Liver (tissue), 9 donors: ENCODE measurements around the gene DEFB113. TPM values are rescaled to one million over a fixed set of nuclear protein-coding genes. Genes with fewer than 3 reads are reported as not detected.

ENCODE experiments used
- DNase-seq: peaks from one replicate; pipeline ENCODE4 v3.0.0-alpha.2; 2017; ENCODE audit warnings: low spot score
- H3K27ac ChIP-seq, 2 donors: one replicate each; pipeline ENCODE4 v1.7.0; 2013; ENCODE audit warnings: inconsistent platforms in 2 of 2, low read length in 2 of 2, control low read depth in 1 of 2, low read depth in 1 of 2, mild to moderate bottlenecking in 1 of 2
- H3K27me3 ChIP-seq, 4 donors: one replicate each; pipeline versions ENCODE4 v1.6.1 to v1.7.0; 2013; ENCODE audit warnings: low read length in 3 of 4, inconsistent platforms in 1 of 4, mild to moderate bottlenecking in 1 of 4, moderate library complexity in 1 of 4; ENCODE audit not compliant: control insufficient read depth in 4 of 4, insufficient read depth in 4 of 4
- H3K36me3 ChIP-seq, 4 donors: one replicate each; pipeline versions ENCODE4 v1.6.1 to v1.7.0; 2013; ENCODE audit warnings: low read length in 3 of 4, mild to moderate bottlenecking in 3 of 4, low read depth in 1 of 4, moderate library complexity in 1 of 4; ENCODE audit not compliant: control insufficient read depth in 4 of 4, insufficient read depth in 3 of 4
- H3K4me1 ChIP-seq, 4 donors: one replicate each; pipeline versions ENCODE4 v1.6.1 to v1.7.0; 2013; ENCODE audit warnings: low read length in 3 of 4, mild to moderate bottlenecking in 3 of 4, moderate library complexity in 1 of 4; ENCODE audit not compliant: control insufficient read depth in 4 of 4, insufficient read depth in 4 of 4
- H3K4me3 ChIP-seq, 3 donors: one replicate each; pipeline versions ENCODE4 v1.6.1 to v1.7.0; 2013; ENCODE audit warnings: low read length in 3 of 3, control low read depth in 1 of 3, low read depth in 1 of 3, mild to moderate bottlenecking in 1 of 3
- H3K9ac ChIP-seq, 2 donors: one replicate each; pipeline ENCODE4 v1.7.0; 2013; ENCODE audit warnings: low read length in 2 of 2, mild to moderate bottlenecking in 2 of 2, moderate library complexity in 2 of 2, control low read depth in 1 of 2, low read depth in 1 of 2
- H3K9me3 ChIP-seq, 4 donors: one replicate each; pipeline versions ENCODE4 v1.6.1 to v1.7.0; 2013; ENCODE audit warnings: low read length in 3 of 4; ENCODE audit not compliant: control insufficient read depth in 4 of 4
- EGR1 ChIP-seq, 2 donors: IDR thresholded peaks; 2 replicates each; pipeline ENCODE4 v1.6.1; 2016 to 2018; ENCODE audit warnings: antibody characterized with exemption in 2 of 2, low read depth in 2 of 2
- FOXA2 ChIP-seq: IDR thresholded peaks from 2 replicates; pipeline ENCODE4 v1.6.1; 2016; ENCODE audit warnings: antibody characterized with exemption
- GABPA ChIP-seq, 2 donors: IDR thresholded peaks in 1 of 2; conservative IDR thresholded peaks in 1 of 2; 2 replicates each; pipeline ENCODE4 v1.6.1; 2016; ENCODE audit warnings: antibody characterized with exemption in 2 of 2, mild to moderate bottlenecking in 1 of 2, moderate library complexity in 1 of 2
- HNF4A ChIP-seq, 2 donors: conservative IDR thresholded peaks; 2 replicates each; pipeline ENCODE4 v1.6.1; 2016; ENCODE audit warnings: antibody characterized with exemption in 2 of 2, mild to moderate bottlenecking in 2 of 2
- HNF4G ChIP-seq: IDR thresholded peaks from 2 replicates; pipeline ENCODE4 v1.6.1; 2016; ENCODE audit warnings: antibody characterized with exemption
- JUND ChIP-seq, 2 donors: IDR thresholded peaks; 2 replicates each; pipeline ENCODE4 v1.6.1; 2016; ENCODE audit warnings: antibody characterized with exemption in 2 of 2
- NR2F2 ChIP-seq: IDR thresholded peaks from 2 replicates; pipeline ENCODE4 v1.6.1; 2016; ENCODE audit warnings: antibody characterized with exemption
- RAD21 ChIP-seq, 2 donors: IDR thresholded peaks; 2 replicates each; pipeline ENCODE4 v1.6.1; 2016; ENCODE audit warnings: antibody characterized with exemption in 2 of 2, mild to moderate bottlenecking in 2 of 2
- RXRA ChIP-seq, 2 donors: IDR thresholded peaks; 2 replicates each; pipeline ENCODE4 v1.6.1; 2017 to 2018; ENCODE audit warnings: antibody characterized with exemption in 2 of 2, mild to moderate bottlenecking in 1 of 2
- TAF1 ChIP-seq: conservative IDR thresholded peaks from 2 replicates; pipeline ENCODE4 v1.6.1; 2016; ENCODE audit warnings: antibody characterized with exemption, mild to moderate bottlenecking
- YY1 ChIP-seq: IDR thresholded peaks from 2 replicates; pipeline ENCODE4 v1.6.1; 2016; ENCODE audit warnings: antibody characterized with exemption, mild to moderate bottlenecking
- WGBS: extraction: QIAGEN DNeasy Blood & Tissue Kit; methylation state at CpG from one replicate; pipeline ENCODE4 v1.1.7; 2013; 5-methylcytosine and 5-hydroxymethylcytosine counted together
- polyA plus RNA-seq, 2 donors: library from polyadenylated mRNA; stranded (reverse) in 1 of 2; unstranded in 1 of 2; fragments of 200-250 nt in 1 of 2; fragments of >200 nt in 1 of 2; fragmentation: Nextera tagmentation in 1 of 2; extraction: Ambion mirVana in 1 of 2; gene quantifications; one replicate each; pipeline versions ENCODE4 v1.2.1 to v1.2.3, GENCODE V29; 2013 to 2015
- total RNA-seq, 2 donors: library from RNA; depleted of rRNA; stranded (reverse); fragments of >200 nt; gene quantifications; one replicate each; pipeline ENCODE4 v1.2.3, GENCODE V29; 2014
- TF ChIP-seq, protein P1 (sequence below): IDR thresholded peaks from 2 replicates; pipeline ENCODE4 v1.6.1; 2016; ENCODE audit warnings: antibody characterized with exemption
- TF ChIP-seq, protein P2 (sequence below): IDR thresholded peaks from 2 replicates; pipeline ENCODE4 v1.6.1; 2016; ENCODE audit warnings: antibody characterized with exemption
- TF ChIP-seq, protein P3 (sequence below): fragments of 150-350 bp; IDR thresholded peaks from 2 replicates; pipeline ENCODE4 v1.5.1; 2017; ENCODE audit warnings: improper control_type of control experiment, low read depth, low read length; ENCODE audit not compliant: missing input control
- TF ChIP-seq, protein P4 (sequence below): IDR thresholded peaks from 2 replicates; pipeline ENCODE4 v1.6.1; 2016; ENCODE audit warnings: antibody characterized with exemption
- donor health status: healthy.
- donor health status: healthy.
- donor health status: healthy.
- donor health status: healthy.
- donor health status: healthy.

The DEFB113 gene
- total and polyA plus RNA-seq, 4 donors, result not detected

DNA sequence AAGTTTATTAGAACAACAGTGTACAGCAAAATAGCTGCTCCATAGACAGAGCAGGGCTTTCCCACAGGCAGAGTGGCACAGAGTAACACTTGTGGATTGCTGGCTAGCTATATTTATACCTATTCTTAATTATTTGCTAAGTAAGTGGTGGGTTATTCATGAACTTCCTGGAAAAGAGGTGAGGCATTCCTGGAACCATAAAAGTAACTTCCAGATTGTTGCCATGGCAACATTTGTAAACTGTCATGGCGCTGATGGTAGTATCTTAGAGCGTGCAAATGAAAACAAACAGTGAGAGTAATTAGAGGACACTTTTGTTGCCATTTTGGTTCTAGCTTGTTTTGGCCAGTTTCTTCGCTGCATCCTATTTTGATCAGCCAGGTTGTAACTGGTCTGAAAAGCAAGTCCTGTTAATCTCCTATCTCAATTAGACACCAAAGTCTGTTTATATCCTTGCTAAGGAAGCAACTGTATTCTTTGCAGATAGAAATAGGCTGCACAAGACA, 29.4 kb downstream of the DEFB113 start:
- WGBS, result 75% methylated on average over 3 of the region's 3 CpGs
- no peaks in the 10 kb centered on the region for H3K9me3 ChIP-seq
- TF ChIP-seq JUND (IDR thresholded peaks at IDR 0.05) (no peak), RXRA (IDR thresholded peaks at IDR 0.05) (no peak), HNF4G (no peak), GABPA (IDR thresholded peaks at IDR 0.05 in 1 of 2, conservative IDR thresholded peaks at IDR 0.05 in 1 of 2) (no peak), FOXA2 (no peak), NR2F2 (no peak), RAD21 (IDR thresholded peaks at IDR 0.05) (no peak)
- TF ChIP-seq, protein P1, sequence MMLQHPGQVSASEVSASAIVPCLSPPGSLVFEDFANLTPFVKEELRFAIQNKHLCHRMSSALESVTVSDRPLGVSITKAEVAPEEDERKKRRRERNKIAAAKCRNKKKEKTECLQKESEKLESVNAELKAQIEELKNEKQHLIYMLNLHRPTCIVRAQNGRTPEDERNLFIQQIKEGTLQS, result no peak
- TF ChIP-seq, protein P2, sequence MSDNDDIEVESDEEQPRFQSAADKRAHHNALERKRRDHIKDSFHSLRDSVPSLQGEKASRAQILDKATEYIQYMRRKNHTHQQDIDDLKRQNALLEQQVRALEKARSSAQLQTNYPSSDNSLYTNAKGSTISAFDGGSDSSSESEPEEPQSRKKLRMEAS, result no peak
- TF ChIP-seq, protein P3, sequence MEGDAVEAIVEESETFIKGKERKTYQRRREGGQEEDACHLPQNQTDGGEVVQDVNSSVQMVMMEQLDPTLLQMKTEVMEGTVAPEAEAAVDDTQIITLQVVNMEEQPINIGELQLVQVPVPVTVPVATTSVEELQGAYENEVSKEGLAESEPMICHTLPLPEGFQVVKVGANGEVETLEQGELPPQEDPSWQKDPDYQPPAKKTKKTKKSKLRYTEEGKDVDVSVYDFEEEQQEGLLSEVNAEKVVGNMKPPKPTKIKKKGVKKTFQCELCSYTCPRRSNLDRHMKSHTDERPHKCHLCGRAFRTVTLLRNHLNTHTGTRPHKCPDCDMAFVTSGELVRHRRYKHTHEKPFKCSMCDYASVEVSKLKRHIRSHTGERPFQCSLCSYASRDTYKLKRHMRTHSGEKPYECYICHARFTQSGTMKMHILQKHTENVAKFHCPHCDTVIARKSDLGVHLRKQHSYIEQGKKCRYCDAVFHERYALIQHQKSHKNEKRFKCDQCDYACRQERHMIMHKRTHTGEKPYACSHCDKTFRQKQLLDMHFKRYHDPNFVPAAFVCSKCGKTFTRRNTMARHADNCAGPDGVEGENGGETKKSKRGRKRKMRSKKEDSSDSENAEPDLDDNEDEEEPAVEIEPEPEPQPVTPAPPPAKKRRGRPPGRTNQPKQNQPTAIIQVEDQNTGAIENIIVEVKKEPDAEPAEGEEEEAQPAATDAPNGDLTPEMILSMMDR, result no peak
- TF ChIP-seq, protein P4, sequence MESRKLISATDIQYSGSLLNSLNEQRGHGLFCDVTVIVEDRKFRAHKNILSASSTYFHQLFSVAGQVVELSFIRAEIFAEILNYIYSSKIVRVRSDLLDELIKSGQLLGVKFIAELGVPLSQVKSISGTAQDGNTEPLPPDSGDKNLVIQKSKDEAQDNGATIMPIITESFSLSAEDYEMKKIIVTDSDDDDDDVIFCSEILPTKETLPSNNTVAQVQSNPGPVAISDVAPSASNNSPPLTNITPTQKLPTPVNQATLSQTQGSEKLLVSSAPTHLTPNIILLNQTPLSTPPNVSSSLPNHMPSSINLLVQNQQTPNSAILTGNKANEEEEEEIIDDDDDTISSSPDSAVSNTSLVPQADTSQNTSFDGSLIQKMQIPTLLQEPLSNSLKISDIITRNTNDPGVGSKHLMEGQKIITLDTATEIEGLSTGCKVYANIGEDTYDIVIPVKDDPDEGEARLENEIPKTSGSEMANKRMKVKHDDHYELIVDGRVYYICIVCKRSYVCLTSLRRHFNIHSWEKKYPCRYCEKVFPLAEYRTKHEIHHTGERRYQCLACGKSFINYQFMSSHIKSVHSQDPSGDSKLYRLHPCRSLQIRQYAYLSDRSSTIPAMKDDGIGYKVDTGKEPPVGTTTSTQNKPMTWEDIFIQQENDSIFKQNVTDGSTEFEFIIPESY, result no peak
- H3K27me3 ChIP-seq, result no peaks in the 10 kb centered on the region
- H3K36me3 ChIP-seq, result no peaks in the 10 kb centered on the region
- no peak overlapping the region for H3K9ac ChIP-seq
- no peaks in the 10 kb centered on the region for H3K4me1 ChIP-seq
- no peak overlapping the region for H3K4me3 ChIP-seq
- no peak overlapping the region for H3K27ac ChIP-seq
- no peak for DNase-seq

DNA sequence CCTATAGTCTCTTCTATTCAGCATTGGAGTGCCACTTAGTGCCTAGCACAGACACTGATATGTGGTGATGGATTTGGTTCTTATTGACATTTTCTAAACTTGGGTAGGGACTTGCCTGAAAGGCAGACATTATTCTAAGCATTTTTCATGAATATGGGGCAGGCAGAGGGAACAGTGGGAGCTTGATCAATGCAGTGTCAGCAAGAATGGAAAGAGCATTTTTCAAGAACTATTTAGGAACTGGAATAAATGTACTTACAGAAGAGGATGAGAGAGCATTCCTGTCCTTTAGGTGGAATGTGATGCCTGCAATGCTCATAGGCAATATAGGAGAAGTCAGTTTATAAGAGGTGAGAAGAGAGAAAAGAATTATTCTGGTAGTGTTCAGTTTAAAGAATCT, 31.6 kb downstream of the DEFB113 start:
- Histone ChIP-seq H3K27ac (no peak overlapping the region), H3K4me1 (no peaks in the 10 kb centered on the region), H3K9me3 (no peaks in the 10 kb centered on the region), H3K36me3 (no peaks in the 10 kb centered on the region), H3K4me3 (no peak overlapping the region), H3K9ac (no peak overlapping the region), H3K27me3 (no peaks in the 10 kb centered on the region)
- TF ChIP-seq, protein P1, result no peak
- TF ChIP-seq RAD21 (IDR thresholded peaks at IDR 0.05) (no peak), JUND (IDR thresholded peaks at IDR 0.05) (no peak), TAF1 (no peak), NR2F2 (no peak), RXRA (IDR thresholded peaks at IDR 0.05) (no peak), EGR1 (IDR thresholded peaks at IDR 0.05; ENCODE audit: low read depth in 2 of 2) (no peak), GABPA (IDR thresholded peaks at IDR 0.05 in 1 of 2, conservative IDR thresholded peaks at IDR 0.05 in 1 of 2) (no peak), HNF4G (no peak), HNF4A (conservative IDR thresholded peaks at IDR 0.05) (no peak), YY1 (no peak)
- TF ChIP-seq, protein P4, result no peak
- TF ChIP-seq, protein P2, result no peak
- TF ChIP-seq, protein P3, result no peak
- no peak for DNase-seq
